GM23248 (cell line): ENCODE measurements around the gene GLOD5. TPM values are rescaled to one million over a fixed set of nuclear protein-coding genes. Genes with fewer than 3 reads are reported as not detected.

ENCODE experiments used
- DNase-seq: peaks from one replicate; pipeline ENCODE4 v3.0.0-alpha.2; 2015
- H2AFZ ChIP-seq: fragments of 200-600 bp; sonication (generic); 2 replicates; pipeline ENCODE4 v1.6.1; 2016; ENCODE audit warnings: antibody characterized with exemption
- H3F3A ChIP-seq: fragments of 200-600 bp; sonication (generic); 2 replicates; pipeline ENCODE4 v1.6.1; 2016; ENCODE audit warnings: mild to moderate bottlenecking, antibody characterized with exemption, mixed run types; ENCODE audit not compliant: insufficient read depth
- H3K27ac ChIP-seq: fragments of 200-600 bp; sonication (generic); 2 replicates; pipeline ENCODE4 v1.5.1; 2016; ENCODE audit warnings: mild to moderate bottlenecking
- H3K27me3 ChIP-seq: fragments of 200-600 bp; sonication (generic); replicated peaks from 2 replicates; pipeline ENCODE4 v1.6.1; 2016; ENCODE audit warnings: mild to moderate bottlenecking; ENCODE audit not compliant: insufficient read depth
- H3K36me3 ChIP-seq: fragments of 200-600 bp; sonication (generic); 2 replicates; pipeline ENCODE4 v1.6.1; 2016; ENCODE audit warnings: low read depth, mild to moderate bottlenecking
- H3K4me1 ChIP-seq: fragments of 200-600 bp; sonication (generic); 2 replicates; pipeline ENCODE4 v1.6.1; 2016; ENCODE audit warnings: mild to moderate bottlenecking; ENCODE audit not compliant: insufficient read depth
- H3K4me2 ChIP-seq: fragments of 200-600 bp; sonication (generic); one replicate; pipeline ENCODE4 v1.6.1; 2016; ENCODE audit warnings: mild to moderate bottlenecking; ENCODE audit not compliant: unreplicated experiment
- H3K4me3 ChIP-seq: fragments of 200-600 bp; sonication (generic); 2 replicates; pipeline ENCODE4 v1.5.1; 2016; ENCODE audit warnings: mild to moderate bottlenecking
- H3K79me2 ChIP-seq: fragments of 200-600 bp; sonication (generic); 2 replicates; pipeline ENCODE4 v1.6.1; 2016; ENCODE audit warnings: mild to moderate bottlenecking; ENCODE audit not compliant: insufficient read depth
- H3K9ac ChIP-seq: fragments of 200-600 bp; sonication (generic); 2 replicates; pipeline ENCODE4 v1.6.1; 2016; ENCODE audit warnings: mild to moderate bottlenecking
- H3K9me2 ChIP-seq: fragments of 200-600 bp; sonication (generic); 2 replicates; pipeline ENCODE4 v1.6.1; 2016; ENCODE audit warnings: mixed run types, mild to moderate bottlenecking, moderate library complexity; ENCODE audit not compliant: insufficient read depth
- H3K9me3 ChIP-seq: fragments of 200-600 bp; sonication (generic); one replicate; pipeline ENCODE4 v1.6.1; 2017; ENCODE audit warnings: low read depth
- H4K20me1 ChIP-seq: fragments of 200-600 bp; sonication (generic); 2 replicates; pipeline ENCODE4 v1.6.0; 2016; ENCODE audit not compliant: insufficient read depth
- EZH2 ChIP-seq: fragments of 200-600 bp; sonication (generic); IDR thresholded peaks from 2 replicates; pipeline ENCODE4 v1.6.1; 2018; ENCODE audit warnings: antibody characterized with exemption, mild to moderate bottlenecking; ENCODE audit not compliant: insufficient read depth, poor library complexity, severe bottlenecking
- EZH2phosphoT487 ChIP-seq: fragments of 200-600 bp; sonication (generic); IDR thresholded peaks from 2 replicates; pipeline ENCODE4 v1.6.1; 2018; ENCODE audit warnings: antibody characterized with exemption, moderate library complexity, mild to moderate bottlenecking, low read depth; ENCODE audit not compliant: insufficient read depth
- WGBS, 2 experiments: methylation state at CpG; one replicate each; pipeline ENCODE4 v1.1.6; 2015 to 2017; ENCODE audit warnings: low lambda C conversion rate in 2 of 2, low coverage in 1 of 2; ENCODE audit errors: missing lambda C conversion rate in 2 of 2; 5-methylcytosine and 5-hydroxymethylcytosine counted together
- in situ Hi-C: fragments of 300-500 bp; cut with MboI; formaldehyde crosslinking; loops from 2 replicates; pipeline ENCODE4 v1.15.0; 2020
- polyA plus RNA-seq: library from polyadenylated mRNA; unstranded; fragments of >200 nt; fragmentation: Nextera tagmentation; extraction: Ambion mirVana; gene quantifications from 2 replicates; pipeline ENCODE4 v1.2.1, GENCODE V29; 2016
- total RNA-seq: library from RNA; depleted of rRNA; stranded (reverse); fragments of >200 nt; shearing (Covaris generic); gene quantifications from 2 replicates; pipeline ENCODE4 v1.2.3, GENCODE V29; 2014

The GLOD5 gene
- total and polyA plus RNA-seq, 2 experiments from 2014 or later: not detected

GRCh38 chrX:48747415-48748016 is 14.0 kb upstream of the GLOD5 start:
- no peak overlapping the region for H2AFZ ChIP-seq
- H3K36me3 ChIP-seq: no peaks in the 10 kb centered on the region
- no peak overlapping the region for H3K9ac ChIP-seq
- in situ Hi-C loops: no loop called here
- no peaks in the 10 kb centered on the region for H3F3A ChIP-seq
- H3K9me2 ChIP-seq: no peaks in the 10 kb centered on the region
- WGBS, 2 experiments: 27 to 35% methylated on average over 8 of the region's 8 CpGs
- TF ChIP-seq EZH2 (no peak), EZH2phosphoT487 (no peak)
- no peak overlapping the region for H3K27ac ChIP-seq
- no peaks in the 10 kb centered on the region for H3K4me1 ChIP-seq
- H3K79me2 ChIP-seq: no peaks in the 10 kb centered on the region
- H3K4me3 ChIP-seq: no peak overlapping the region
- H4K20me1 ChIP-seq: no peaks in the 10 kb centered on the region
- H3K4me2 ChIP-seq: no peak overlapping the region
- no peaks in the 10 kb centered on the region for H3K9me3 ChIP-seq
- H3K27me3 ChIP-seq: no peaks in the 10 kb centered on the region
- no peak for DNase-seq

DNA sequence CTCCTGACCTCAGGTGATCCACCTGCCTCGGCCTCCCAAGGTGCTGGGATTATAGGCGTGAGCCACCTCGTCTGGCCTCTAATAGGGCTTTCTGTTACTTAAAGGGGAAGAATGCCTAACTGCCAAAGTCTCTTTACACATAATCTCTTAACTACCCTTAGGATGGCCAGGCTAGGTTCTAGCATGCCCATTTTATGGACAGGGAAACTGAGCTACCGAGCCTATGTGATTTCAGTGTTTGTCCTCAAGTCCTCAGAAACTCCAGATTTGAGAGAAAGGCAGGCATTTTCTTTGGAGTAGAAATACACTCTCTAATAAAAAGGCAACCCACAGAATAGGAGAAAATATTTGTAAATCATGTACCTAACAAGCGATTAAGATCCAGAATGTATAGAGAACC is 12.4 kb upstream of the GLOD5 start:
- no peak for DNase-seq
- H3K4me1 ChIP-seq: no peaks in the 10 kb centered on the region
- H3K27ac ChIP-seq: no peak overlapping the region
- no peaks in the 10 kb centered on the region for H3K27me3 ChIP-seq
- no peaks in the 10 kb centered on the region for H3F3A ChIP-seq
- H3K9me2 ChIP-seq: no peaks in the 10 kb centered on the region
- H2AFZ ChIP-seq: no peak overlapping the region
- WGBS, 2 experiments: 54 to 70% methylated on average over 5 of the region's 5 CpGs
- TF ChIP-seq EZH2phosphoT487: no peak
- TF ChIP-seq EZH2: no peak
- H3K4me2 ChIP-seq: no peak overlapping the region
- no peak overlapping the region for H3K9ac ChIP-seq
- no peaks in the 10 kb centered on the region for H3K9me3 ChIP-seq
- in situ Hi-C loops: no loop called here
- no peaks in the 10 kb centered on the region for H3K79me2 ChIP-seq
- H3K36me3 ChIP-seq: no peaks in the 10 kb centered on the region
- no peak overlapping the region for H3K4me3 ChIP-seq
- no peaks in the 10 kb centered on the region for H4K20me1 ChIP-seq

GRCh38 chrX:48751343-48751742 is 10.2 kb upstream of the GLOD5 start:
- no peak for TF ChIP-seq EZH2
- TF ChIP-seq EZH2phosphoT487: no peak
- no peaks in the 10 kb centered on the region for H3K9me2 ChIP-seq

DNA sequence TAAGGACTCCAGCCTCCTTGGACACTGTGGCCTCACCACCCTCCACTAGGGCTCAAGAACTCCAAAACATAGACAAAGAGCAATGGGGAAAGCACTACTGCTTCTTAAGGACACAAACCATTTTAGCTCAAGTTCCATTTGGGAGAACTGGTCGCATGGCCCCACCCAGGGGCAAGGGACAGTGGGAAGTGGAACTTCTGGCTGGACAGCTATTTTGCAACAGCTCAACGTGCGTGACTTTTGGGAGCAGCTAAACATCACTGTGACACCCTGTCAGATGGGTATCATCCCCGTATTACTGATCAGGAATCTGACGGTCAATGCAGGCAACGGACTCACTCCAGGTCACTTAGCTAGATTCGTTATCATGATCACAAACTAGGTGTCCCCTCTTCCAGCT is 9.0 kb upstream of the GLOD5 start:
- no peak for DNase-seq
- Histone ChIP-seq H2AFZ (no peak overlapping the region), H3K4me3 (no peak overlapping the region), H3K4me2 (no peak overlapping the region), H3K9me2 (no peaks in the 10 kb centered on the region), H3K4me1 (no peaks in the 10 kb centered on the region), H3K36me3 (no peaks in the 10 kb centered on the region), H3K79me2 (no peaks in the 10 kb centered on the region), H3K9me3 (no peaks in the 10 kb centered on the region), H3K9ac (no peak overlapping the region), H4K20me1 (no peaks in the 10 kb centered on the region), H3F3A (no peaks in the 10 kb centered on the region), H3K27me3 (no peaks in the 10 kb centered on the region), H3K27ac (no peak overlapping the region)
- TF ChIP-seq EZH2 (no peak), EZH2phosphoT487 (no peak)
- in situ Hi-C loops: no loop called here
- 59 to 70% methylated on average over 5 to 7 of the region's 7 CpGs for WGBS, 2 experiments

More at GRCh38 chrX:48751343-48751742, 10.2 kb upstream of the GLOD5 start:
- no peaks in the 10 kb centered on the region for H3K79me2 ChIP-seq
- no peaks in the 10 kb centered on the region for H3K36me3 ChIP-seq
- H3K4me3 ChIP-seq: no peak overlapping the region
- no peaks in the 10 kb centered on the region for H3F3A ChIP-seq
- H3K27ac ChIP-seq: no peak overlapping the region
- H3K27me3 ChIP-seq: no peaks in the 10 kb centered on the region
- no peak overlapping the region for H3K4me2 ChIP-seq
- in situ Hi-C loops: no loop called here
- 72 to 81% methylated on average over 3 of the region's 3 CpGs for WGBS, 2 experiments
- no peak for DNase-seq
- H2AFZ ChIP-seq: no peak overlapping the region
- H3K9me3 ChIP-seq: no peaks in the 10 kb centered on the region
- no peaks in the 10 kb centered on the region for H4K20me1 ChIP-seq
- H3K4me1 ChIP-seq: no peaks in the 10 kb centered on the region
- no peak overlapping the region for H3K9ac ChIP-seq
